Adrenal gland (tissue), 12 donors: ENCODE measurements around the gene DRC7. TPM values are rescaled to one million over a fixed set of nuclear protein-coding genes. Genes with fewer than 3 reads are reported as not detected.

ENCODE experiments used
- DNase-seq, 7 donors: peaks; one replicate each; pipeline ENCODE4 v3.0.0-alpha.2; 2019 to 2020
- H3K27ac ChIP-seq, 5 donors: fragments of 200-600 bp; sonication (generic) in 4 of 5; 1 replicate in 3 of 5; 2 replicates in 2 of 5; pipeline versions ENCODE4 v1.5.1 to v1.8.0; 2016 to 2020; ENCODE audit warnings: mild to moderate bottlenecking in 1 of 5
- H3K27me3 ChIP-seq: fragments of 200-600 bp; 2 replicates; pipeline ENCODE4 v1.8.0; 2021
- H3K36me3 ChIP-seq, 2 donors: fragments of 200-600 bp; replicated peaks in 1 of 2; 1 replicate in 1 of 2; 2 replicates in 1 of 2; pipeline versions ENCODE4 v1.5.1 to v1.8.0; 2018 to 2022
- H3K4me1 ChIP-seq, 2 donors: fragments of 200-600 bp; replicated peaks in 1 of 2; 1 replicate in 1 of 2; 2 replicates in 1 of 2; pipeline versions ENCODE4 v1.5.1 to v1.8.0; 2018 to 2021
- H3K4me3 ChIP-seq, 4 donors: fragments of 200-600 bp; sonication (generic) in 3 of 4; one replicate each; pipeline ENCODE4 v1.5.1; 2016 to 2018
- H3K9me3 ChIP-seq, 3 donors: fragments of 200-600 bp; sonication (generic) in 1 of 3; replicated peaks in 1 of 3; 1 replicate in 2 of 3; 2 replicates in 1 of 3; pipeline versions ENCODE4 v1.5.1 to v1.8.0; 2016 to 2021
- POLR2A ChIP-seq, 2 donors: fragments of 450-650 bp; IDR thresholded peaks; one replicate each; pipeline ENCODE4 v1.6.1; 2017; ENCODE audit warnings: antibody characterized with exemption in 2 of 2, mild to moderate bottlenecking in 2 of 2, moderate library complexity in 1 of 2
- WGBS, 4 donors: extraction: QIAGEN DNeasy Blood & Tissue Kit in 2 of 4; methylation state at CpG; one replicate each; pipeline versions ENCODE4 v1.1.5 to v1.1.7; 2013 to 2017; 5-methylcytosine and 5-hydroxymethylcytosine counted together
- intact Hi-C, 2 donors: fragments of 100-400 bp; cut with DNase I; formaldehyde crosslinking; loops; one replicate each; pipeline versions ENCODE4 v1.14.1 to v1.15.0; 2022 to 2023
- polyA plus RNA-seq, 3 donors: library from polyadenylated mRNA; stranded (reverse); fragments of 200-250 nt in 2 of 3; fragments of 350-450 nt in 1 of 3; fragmentation: Illumina TruSeq in 1 of 3; extraction: RNeasy Lipid Tissue Mini Kit (QIAGEN cat#74804) in 1 of 3; gene quantifications; one replicate each; pipeline ENCODE4 v1.2.3, GENCODE V29; 2013 to 2014
- total RNA-seq, 9 donors: library from RNA; depleted of rRNA in 4 of 9; stranded (reverse); fragments of >200 nt in 4 of 9; fragments of 120-200 nt in 1 of 9; fragmentation: NEBNext Ultra II Directional in 1 of 9; extraction: Animal tissue kit (Norgen Biotek cat#: 25700) in 1 of 9; gene quantifications; one replicate each; pipeline versions ENCODE4 v1.1.0 to v1.2.4, GENCODE V29; 2013 to 2023
- TF ChIP-seq, protein P1 (sequence below), 6 experiments: fragments of 450-650 bp in 4 of 6; fragments of 200-600 bp in 2 of 6; sonication (generic) in 1 of 6; IDR thresholded peaks; 1 replicate in 5 of 6; 2 replicates in 1 of 6; pipeline versions ENCODE4 v1.5.1 to v1.8.0; 2016 to 2021; ENCODE audit warnings: antibody characterized with exemption in 6 of 6, mild to moderate bottlenecking in 2 of 6, moderate library complexity in 1 of 6
- donor health status: healthy with polysubstance abuse.
- donor health status: Bipolar disorder and iron deficiency.
- donor health status: DM: yes; HTN: yes; CAD: no.
- donor health status: DM: no; HTN: no; CAD: no.
- donor health status: DM: no; HTN: no; CAD: no.
- donor health status: DM: yes; HTN: yes; CAD: no.

DRC7 gene
- total and polyA plus RNA-seq, 12 donors: 0.03 to 0.72 (median 0.33) TPM; not detected in 9

DNA sequence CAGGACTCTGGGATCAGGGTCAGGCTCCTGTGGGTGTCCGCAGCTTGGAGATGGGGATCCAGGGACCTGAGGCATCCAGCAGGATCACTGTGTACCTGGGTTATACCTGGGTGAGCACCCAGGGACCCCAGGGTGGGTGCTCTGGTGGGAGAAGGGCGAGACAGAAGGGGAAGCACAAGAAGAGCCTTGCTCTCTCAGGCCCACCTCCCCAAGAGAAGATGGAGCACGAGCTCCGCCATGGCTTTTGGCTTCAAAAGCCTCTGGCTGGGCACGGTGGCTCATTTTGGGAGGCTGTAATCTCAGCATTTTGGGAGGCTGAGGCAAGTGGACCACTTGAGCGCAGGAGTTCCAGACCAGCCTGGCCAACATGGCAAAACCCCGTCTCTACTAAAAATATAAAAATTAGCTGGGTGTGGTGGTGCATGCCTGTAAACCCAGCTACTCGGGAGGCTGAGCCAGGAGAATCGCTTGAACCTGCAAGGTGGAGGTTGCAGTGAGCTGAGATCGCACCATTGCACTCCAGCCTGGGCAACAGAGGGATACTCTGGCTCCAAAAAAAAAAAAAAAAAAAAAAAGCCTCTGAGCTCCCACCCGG lies 8.9 kb downstream of the DRC7 start:
- TF ChIP-seq, protein P1, sequence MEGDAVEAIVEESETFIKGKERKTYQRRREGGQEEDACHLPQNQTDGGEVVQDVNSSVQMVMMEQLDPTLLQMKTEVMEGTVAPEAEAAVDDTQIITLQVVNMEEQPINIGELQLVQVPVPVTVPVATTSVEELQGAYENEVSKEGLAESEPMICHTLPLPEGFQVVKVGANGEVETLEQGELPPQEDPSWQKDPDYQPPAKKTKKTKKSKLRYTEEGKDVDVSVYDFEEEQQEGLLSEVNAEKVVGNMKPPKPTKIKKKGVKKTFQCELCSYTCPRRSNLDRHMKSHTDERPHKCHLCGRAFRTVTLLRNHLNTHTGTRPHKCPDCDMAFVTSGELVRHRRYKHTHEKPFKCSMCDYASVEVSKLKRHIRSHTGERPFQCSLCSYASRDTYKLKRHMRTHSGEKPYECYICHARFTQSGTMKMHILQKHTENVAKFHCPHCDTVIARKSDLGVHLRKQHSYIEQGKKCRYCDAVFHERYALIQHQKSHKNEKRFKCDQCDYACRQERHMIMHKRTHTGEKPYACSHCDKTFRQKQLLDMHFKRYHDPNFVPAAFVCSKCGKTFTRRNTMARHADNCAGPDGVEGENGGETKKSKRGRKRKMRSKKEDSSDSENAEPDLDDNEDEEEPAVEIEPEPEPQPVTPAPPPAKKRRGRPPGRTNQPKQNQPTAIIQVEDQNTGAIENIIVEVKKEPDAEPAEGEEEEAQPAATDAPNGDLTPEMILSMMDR (IDR thresholded peaks at IDR 0.05): no peak
- no peak for TF ChIP-seq POLR2A (IDR thresholded peaks at IDR 0.05)
- Histone ChIP-seq H3K9me3 (no peaks in the 10 kb centered on the region), H3K27me3 (no peaks in the 10 kb centered on the region), H3K4me3 (no peak overlapping the region), H3K4me1 (peaks cover 13% of the 10 kb centered on the region in 2 donors), H3K27ac (no peak overlapping the region), H3K36me3 (no peaks in the 10 kb centered on the region)
- intact Hi-C loops: no loop called here
- WGBS, 4 donors: 92 to 97% (median 95%) methylated on average over 8 to 11 of the region's 11 CpGs
- no peak for DNase-seq

DNA sequence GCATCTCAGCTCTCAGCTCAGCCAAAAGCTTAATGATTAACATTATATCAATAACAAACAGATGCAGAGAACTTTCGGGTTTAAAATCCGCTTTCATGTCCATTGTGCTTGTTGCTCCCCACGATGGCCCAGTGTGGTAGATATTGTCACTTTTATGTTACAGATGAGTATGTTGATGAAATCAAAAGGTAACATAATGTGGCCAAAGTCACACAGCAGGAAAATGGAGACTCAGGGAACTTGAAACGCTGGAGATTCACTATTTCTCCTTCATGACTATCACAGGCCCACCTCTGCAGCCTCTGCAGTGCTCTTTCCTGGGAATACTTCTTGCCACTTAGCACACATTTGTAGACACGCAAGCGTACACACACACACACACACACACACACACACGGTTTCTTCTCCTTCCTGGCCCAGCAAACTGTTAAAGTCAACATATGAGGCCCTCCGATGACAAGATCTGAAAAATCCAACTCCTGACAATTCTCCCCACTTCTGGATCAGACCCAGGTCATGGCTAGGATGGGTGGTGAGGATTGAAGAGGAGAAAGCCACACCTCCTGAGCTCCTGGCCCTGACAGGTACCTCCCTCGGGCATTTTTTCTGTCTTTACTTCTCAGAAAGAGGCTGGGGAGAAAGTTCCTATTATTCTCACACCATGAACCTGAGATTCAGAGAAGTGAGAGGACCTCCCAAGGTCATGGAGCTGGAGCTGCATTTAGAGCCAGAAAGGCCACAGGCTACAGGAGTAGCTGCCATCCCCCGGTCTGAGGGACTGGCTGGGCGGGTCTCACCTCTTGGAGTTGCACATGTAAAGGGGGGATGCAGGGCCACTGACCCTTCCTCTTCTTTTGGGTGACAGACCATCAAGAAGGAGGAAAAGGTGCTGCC lies 9.7 kb downstream of the DRC7 start:
- intact Hi-C loops: no loop called here

DNA sequence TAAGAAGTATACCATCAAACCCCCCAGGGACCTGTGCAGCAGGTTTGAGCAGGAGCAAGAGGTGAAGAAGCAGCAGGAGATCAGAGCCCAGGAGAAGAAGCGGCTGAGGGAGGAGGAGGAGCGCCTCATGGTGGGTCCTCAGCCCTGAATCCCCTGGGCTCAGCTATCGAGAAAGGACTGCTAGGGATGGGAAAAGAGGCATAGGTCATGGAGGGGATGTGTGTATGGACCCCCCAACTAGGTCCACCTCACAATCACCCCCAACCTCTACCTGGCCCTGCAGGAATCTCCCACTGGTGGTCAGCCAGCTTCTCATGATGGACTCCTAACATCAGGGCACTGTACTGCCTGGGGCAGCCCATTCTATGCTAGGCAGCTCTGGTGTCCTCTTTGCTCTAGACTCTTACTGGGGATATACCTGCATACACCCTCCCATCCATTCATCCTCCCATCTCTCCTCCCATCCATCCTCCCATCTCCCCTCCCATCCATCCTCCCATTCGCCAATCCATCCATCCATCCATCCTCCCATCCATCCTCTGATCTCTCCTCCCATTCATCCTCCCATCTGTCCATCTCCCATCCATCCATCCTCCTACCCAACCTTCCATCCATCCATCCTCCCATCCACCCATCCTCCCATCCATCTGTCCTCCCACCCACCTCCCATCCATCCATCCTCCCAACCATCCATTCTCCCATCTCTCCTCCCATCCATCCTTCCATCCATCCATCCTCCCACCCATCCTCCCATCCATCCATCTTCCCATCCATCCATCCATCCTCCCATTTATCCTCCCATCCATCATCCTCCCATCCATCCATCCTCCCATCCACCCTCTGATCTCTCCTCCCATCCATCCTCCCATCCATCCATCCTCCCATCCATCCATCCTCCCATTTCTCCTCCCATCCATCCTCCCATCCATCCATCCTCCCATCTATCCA lies 10.6 kb downstream of the DRC7 start:
- Histone ChIP-seq H3K4me1 (peaks cover 13% of the 10 kb centered on the region in 2 donors), H3K9me3 (no peaks in the 10 kb centered on the region), H3K27me3 (no peaks in the 10 kb centered on the region), H3K4me3 (no peak overlapping the region), H3K36me3 (no peaks in the 10 kb centered on the region), H3K27ac (no peak overlapping the region)
- no peak for DNase-seq
- intact Hi-C loops: no loop called here
- TF ChIP-seq, protein P1 (IDR thresholded peaks at IDR 0.05): no peak
- TF ChIP-seq POLR2A (IDR thresholded peaks at IDR 0.05): no peak
- 90 to 97% (median 93%) methylated on average over 4 of the region's 4 CpGs for WGBS, 4 donors

More for the DNA sequence above, 9.7 kb downstream of the DRC7 start:
- H3K27ac ChIP-seq: no peak overlapping the region
- 78 to 86% (median 85%) methylated on average over 11 of the region's 11 CpGs for WGBS, 4 donors
- no peak for DNase-seq
- H3K4me3 ChIP-seq: no peak overlapping the region
- peaks cover 13% of the 10 kb centered on the region in 2 donors for H3K4me1 ChIP-seq
- no peaks in the 10 kb centered on the region for H3K27me3 ChIP-seq
- H3K36me3 ChIP-seq: no peaks in the 10 kb centered on the region
- TF ChIP-seq, protein P1 (IDR thresholded peaks at IDR 0.05): no peak
- TF ChIP-seq POLR2A (IDR thresholded peaks at IDR 0.05): no peak
- no peaks in the 10 kb centered on the region for H3K9me3 ChIP-seq

DNA sequence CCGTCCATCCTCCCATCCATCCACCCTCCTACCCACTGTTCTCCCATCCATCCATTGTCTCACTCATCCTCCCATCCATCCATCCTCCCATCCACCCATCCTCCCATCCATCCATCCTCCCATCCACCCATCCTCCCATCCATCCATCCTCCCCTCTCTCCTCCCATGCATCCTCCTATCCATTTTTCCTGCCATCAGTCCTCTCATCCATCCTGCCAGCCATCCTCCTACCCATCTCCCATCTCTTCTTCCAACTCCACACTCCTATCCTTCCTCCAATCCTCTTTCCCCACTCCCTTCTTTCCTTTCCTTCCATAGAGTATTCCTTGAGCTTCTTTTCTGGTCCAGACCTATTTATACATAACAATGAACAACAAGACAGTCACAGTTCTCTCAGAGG lies 12.1 kb downstream of the DRC7 start:
- Histone ChIP-seq H3K9me3 (no peaks in the 10 kb centered on the region), H3K27me3 (no peaks in the 10 kb centered on the region), H3K4me1 (peaks cover 1 to 4% of the 10 kb centered on the region in 2 donors), H3K36me3 (no peaks in the 10 kb centered on the region), H3K4me3 (no peak overlapping the region), H3K27ac (no peak overlapping the region)
- TF ChIP-seq, protein P1 (IDR thresholded peaks at IDR 0.05): no peak
- TF ChIP-seq POLR2A (IDR thresholded peaks at IDR 0.05): no peak
- intact Hi-C loops: no loop called here
- WGBS, 4 donors: 21 to 72% (median 59%) methylated on average over 1 of the region's 1 CpG; no CpG with 5 or more reads in 1 of the 4 donors
- no peak for DNase-seq
